GM10266 (cell line): Measurements from ENCODE around the gene GTPBP2.

ENCODE experiments used
- DNase-seq: peaks from one replicate; pipeline ENCODE4 v3.0.0; 2012; ENCODE audit errors: extremely low spot score
- TF ChIP-seq, protein P1 (sequence below): IDR thresholded peaks from 2 replicates; pipeline ENCODE4 v1.5.1; 2012; ENCODE audit warnings: mild to moderate bottlenecking, low read depth; ENCODE audit not compliant: control insufficient read depth, insufficient read depth; ENCODE audit errors: missing control alignments

The GTPBP2 gene

DNA sequence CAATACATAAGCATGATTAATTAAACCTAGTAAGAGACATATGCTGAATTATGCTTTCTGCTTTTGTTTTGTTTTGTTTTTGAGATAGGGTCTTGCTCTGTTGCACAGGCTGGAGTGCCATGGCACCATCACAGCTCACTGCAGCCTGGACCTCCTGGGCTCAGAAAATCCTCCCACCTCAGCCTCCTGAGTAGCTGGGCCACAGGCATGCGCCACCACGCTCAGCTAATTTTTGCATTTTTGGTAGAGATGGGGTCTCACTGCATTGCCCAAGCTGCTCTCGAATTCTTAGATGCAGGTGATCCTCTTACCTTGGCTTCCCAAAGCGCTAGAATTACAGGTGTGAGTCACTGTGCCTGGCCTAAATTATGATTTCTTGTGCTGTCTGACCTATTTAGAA, 57.0 kb downstream of the GTPBP2 start:
- DNase-seq, result no peak
- TF ChIP-seq, protein P1, sequence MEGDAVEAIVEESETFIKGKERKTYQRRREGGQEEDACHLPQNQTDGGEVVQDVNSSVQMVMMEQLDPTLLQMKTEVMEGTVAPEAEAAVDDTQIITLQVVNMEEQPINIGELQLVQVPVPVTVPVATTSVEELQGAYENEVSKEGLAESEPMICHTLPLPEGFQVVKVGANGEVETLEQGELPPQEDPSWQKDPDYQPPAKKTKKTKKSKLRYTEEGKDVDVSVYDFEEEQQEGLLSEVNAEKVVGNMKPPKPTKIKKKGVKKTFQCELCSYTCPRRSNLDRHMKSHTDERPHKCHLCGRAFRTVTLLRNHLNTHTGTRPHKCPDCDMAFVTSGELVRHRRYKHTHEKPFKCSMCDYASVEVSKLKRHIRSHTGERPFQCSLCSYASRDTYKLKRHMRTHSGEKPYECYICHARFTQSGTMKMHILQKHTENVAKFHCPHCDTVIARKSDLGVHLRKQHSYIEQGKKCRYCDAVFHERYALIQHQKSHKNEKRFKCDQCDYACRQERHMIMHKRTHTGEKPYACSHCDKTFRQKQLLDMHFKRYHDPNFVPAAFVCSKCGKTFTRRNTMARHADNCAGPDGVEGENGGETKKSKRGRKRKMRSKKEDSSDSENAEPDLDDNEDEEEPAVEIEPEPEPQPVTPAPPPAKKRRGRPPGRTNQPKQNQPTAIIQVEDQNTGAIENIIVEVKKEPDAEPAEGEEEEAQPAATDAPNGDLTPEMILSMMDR, result no peak

DNA sequence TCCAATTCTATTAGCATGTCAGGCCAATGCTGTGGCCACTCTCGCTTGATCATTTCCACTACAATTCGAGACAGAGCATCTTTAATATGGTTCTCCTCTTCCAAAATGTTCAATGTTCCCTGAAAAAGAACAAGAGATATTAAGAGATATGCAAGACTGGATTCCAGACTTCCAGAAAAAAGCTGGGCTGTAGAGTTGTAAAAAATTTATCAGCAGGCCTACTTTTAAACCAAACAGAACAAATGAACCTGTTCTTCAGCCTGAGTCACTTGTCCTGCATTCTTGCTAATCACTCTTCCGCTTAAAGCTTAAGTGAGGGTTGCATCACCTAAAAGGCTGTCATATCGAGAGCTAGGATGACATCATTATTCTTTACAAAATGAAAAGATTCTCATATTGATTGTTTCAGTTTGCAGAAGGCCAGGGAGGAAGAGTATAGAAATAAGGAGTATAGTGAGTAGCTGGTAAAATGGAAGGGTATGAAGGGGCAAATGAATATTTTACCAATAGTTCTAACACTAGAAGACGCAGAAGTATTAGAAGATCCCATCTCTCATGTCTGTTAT, 58.1 kb downstream of the GTPBP2 start:
- peak; percentile 29 for DNase-seq
- TF ChIP-seq, protein P1, result no peak
